Activated T-helper 2 cell treated with anti-CD3 and anti-CD28 coated beads, Interferon-gamma antibody, Interleukin-2, Interleukin-4, amounts not matched to agents 10 μg/mL and 5 μg/mL and 100 μg/mL, durations not matched to agents 14 hours and 24 hours and 36 hours (primary cell): ENCODE measurements around the gene DDIT4. TPM values are rescaled to one million over a fixed set of nuclear protein-coding genes. Genes with fewer than 3 reads are reported as not detected.
A peak's percentile ranks its signal among the peaks of the same experiment; 100 is the strongest.
"Not testable (repeated sequence)": the region's sequence is repeated elsewhere in the genome, so short reads cannot be mapped to it uniquely, and the experiment has no call there.

ENCODE experiments used
- DNase-seq: peaks from one replicate; pipeline ENCODE4 v3.0.0; 2021; ENCODE audit warnings: low spot score
- H3K27ac Mint-ChIP-seq: one replicate; pipeline ENCODE4 v1.8.0; 2021; ENCODE audit warnings: mixed read lengths
- H3K27me3 Mint-ChIP-seq: one replicate; pipeline ENCODE4 v1.8.0; 2021; ENCODE audit warnings: low read depth, mixed read lengths
- H3K36me3 Mint-ChIP-seq: one replicate; pipeline ENCODE4 v1.8.0; 2021; ENCODE audit warnings: low read depth, mixed read lengths
- H3K4me1 Mint-ChIP-seq: one replicate; pipeline ENCODE4 v1.8.0; 2021; ENCODE audit warnings: low read depth, mixed read lengths
- H3K4me3 Mint-ChIP-seq: one replicate; pipeline ENCODE4 v1.8.0; 2021; ENCODE audit warnings: low read depth, mild to moderate bottlenecking, moderate library complexity, mixed read lengths
- H3K9me3 Mint-ChIP-seq: one replicate; pipeline ENCODE4 v1.8.0; 2021; ENCODE audit warnings: mixed read lengths
- intact Hi-C: fragments of 100-400 bp; cut with micrococcal nuclease; formaldehyde crosslinking; loops from one replicate; pipeline ENCODE4 v1.15.1; 2023
- total RNA-seq: library from RNA; stranded (reverse); gene quantifications from 2 replicates; pipeline ENCODE4 v1.2.3, GENCODE V29; 2022

DDIT4 gene
- total RNA-seq, result 543 and 569 TPM in 2 replicates

DNA sequence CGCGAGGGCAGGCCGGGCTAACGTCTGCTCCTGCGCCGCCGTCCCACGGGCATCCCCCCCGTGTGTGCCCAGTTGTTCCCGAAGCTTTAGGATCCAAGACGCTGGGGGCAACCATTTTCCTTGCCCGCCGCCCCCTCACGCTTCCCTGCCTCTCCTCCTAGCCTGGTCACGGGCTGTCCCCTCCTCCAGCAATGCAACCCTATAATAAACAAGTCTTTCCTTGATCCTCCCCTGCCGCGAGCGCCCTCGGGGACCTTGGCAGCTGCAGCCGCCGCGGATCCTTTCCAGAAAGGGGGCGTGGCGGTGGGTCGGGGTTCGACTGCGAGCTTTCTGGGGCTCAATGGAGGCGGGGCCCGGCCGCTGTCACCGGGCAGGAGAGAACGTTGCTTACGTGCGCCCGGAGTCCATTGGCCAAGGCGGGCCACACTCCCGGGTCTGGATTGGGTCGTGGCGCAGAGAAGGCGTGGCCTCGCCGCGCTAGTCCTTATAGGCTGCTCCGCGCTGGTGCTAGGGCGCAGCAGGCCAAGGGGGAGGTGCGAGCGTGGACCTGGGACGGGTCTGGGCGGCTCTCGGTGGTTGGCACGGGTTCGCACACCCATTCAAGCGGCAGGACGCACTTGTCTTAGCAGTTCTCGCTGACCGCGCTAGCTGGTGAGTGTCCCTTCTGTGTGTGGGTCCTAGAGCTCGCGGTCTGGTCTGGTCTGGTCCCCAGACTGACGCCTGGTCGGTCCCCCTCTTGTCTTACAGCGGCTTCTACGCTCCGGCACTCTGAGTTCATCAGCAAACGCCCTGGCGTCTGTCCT, at the start of gene DDIT4:
Gene DDIT4, plus strand, starts transcription at position 515 of the 803 bp plus-strand sequence. CDS start 293 bp downstream, outside the sequence.
- Mint-ChIP-seq H3K4me3 (peak within 1 kb of the TSS; percentile 100), H3K27me3 (no peaks in the 10 kb centered on the region), H3K4me1 (peaks cover 43% of the 10 kb centered on the region), H3K27ac (peak within 1 kb of the TSS; percentile 94), H3K36me3 (peaks cover 38% of the 10 kb centered on the region), H3K9me3 (no peaks in the 10 kb centered on the region)
- intact Hi-C loops, result loop anchor here (1.0 to 2.0 kb wide), 4 partner anchors 24 to 62 kb away; partner anchors contain the start of genes ANAPC16 and ASCC1
- DNase-seq, result peak; percentile 99

DNA sequence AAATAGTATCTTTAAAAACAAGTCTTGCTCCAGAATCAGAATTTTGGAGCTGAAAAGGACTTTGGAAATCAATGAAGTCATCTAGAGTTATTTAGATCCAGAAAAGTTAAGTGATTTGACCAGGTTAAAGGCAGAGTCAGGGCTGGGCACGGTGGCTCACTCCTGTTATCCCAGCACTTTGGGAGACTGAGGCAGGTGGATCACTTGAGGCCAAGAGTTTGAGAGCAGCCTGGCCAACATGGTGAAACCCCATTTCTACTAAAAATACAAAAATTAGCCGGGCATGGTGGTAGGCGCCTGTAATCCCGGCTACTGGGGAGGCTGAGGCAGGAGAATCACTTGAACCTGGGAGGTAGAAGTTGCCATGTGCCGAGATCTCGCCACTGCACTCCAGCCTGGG, 49.5 kb upstream of the DDIT4 start:
- H3K9me3 Mint-ChIP-seq, H3K4me3 Mint-ChIP-seq, H3K27me3 Mint-ChIP-seq, DNase-seq, intact Hi-C loops: not testable (repeated sequence)
- H3K27ac Mint-ChIP-seq, result peak overlapping the region; percentile 75
- H3K36me3 Mint-ChIP-seq, result peaks cover 40% of the 10 kb centered on the region
- peaks cover 31% of the 10 kb centered on the region for H3K4me1 Mint-ChIP-seq

DNA sequence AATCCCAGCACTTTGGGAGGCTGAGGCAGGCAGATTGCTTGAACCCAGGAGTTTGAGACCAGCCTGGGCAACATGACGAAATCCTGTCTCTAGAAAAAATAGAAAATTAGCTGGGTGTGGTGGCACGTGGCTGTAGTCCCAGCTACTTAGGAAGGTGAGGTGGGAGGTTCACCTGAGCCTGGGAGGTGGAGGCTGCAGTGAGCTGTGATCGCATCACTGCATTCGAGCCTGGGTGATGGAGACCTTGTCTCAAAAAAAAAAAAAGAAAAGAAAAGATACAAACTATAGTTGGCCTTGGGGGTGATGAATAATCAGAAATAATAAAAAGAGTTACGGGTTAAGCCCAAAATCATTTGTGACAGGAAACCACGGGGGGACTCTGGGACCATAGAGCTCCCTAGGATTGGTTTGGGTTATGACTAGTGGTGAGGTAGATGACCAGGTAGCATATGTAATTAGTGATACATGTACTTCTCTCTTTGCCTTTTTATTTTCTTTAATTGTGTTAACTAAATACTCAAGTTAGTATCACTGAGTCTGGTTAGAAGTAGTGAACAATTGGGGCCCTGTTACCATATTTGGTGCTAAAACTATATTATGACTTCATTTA, 47.2 kb upstream of the DDIT4 start:
- H3K9me3 Mint-ChIP-seq, result no peaks in the 10 kb centered on the region
- peak overlapping the region; percentile 60 for H3K27ac Mint-ChIP-seq
- H3K4me1 Mint-ChIP-seq, result peaks cover 34% of the 10 kb centered on the region
- H3K27me3 Mint-ChIP-seq, result no peaks in the 10 kb centered on the region
- intact Hi-C loops, result no loop called here
- no peak overlapping the region for H3K4me3 Mint-ChIP-seq
- H3K36me3 Mint-ChIP-seq, result peaks cover 47% of the 10 kb centered on the region
- DNase-seq, result no peak

GRCh38 chr10:72227826-72228225, 45.9 kb upstream of the DDIT4 start:
- H3K27me3 Mint-ChIP-seq, result no peaks in the 10 kb centered on the region
- no peak overlapping the region for H3K4me3 Mint-ChIP-seq
- no peak overlapping the region for H3K27ac Mint-ChIP-seq
- no peak for DNase-seq
- H3K4me1 Mint-ChIP-seq, result peaks cover 31% of the 10 kb centered on the region
- H3K36me3 Mint-ChIP-seq, result peaks cover 49% of the 10 kb centered on the region
- intact Hi-C loops, result no loop called here
- no peaks in the 10 kb centered on the region for H3K9me3 Mint-ChIP-seq

DNA sequence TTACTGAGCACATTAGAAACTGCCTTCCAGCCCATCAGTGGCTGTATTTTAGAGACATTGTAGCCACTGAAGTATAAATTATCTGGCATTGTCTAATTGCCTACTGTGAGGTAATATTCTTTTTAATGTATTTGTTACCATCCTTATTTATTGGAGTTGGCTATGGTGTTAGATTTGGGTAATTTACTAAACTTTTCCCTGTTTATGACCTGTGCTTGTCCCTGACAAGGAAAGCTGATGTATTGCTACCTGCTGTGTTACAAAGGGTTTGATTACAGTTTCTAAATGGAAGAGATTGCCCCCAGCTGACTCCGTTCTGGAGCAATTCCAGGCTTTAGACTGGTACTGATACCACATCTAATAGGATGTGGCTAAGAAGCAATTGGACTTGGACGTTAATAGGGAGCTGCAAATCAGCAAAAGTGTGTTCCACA, 45.4 kb upstream of the DDIT4 start:
- no peak overlapping the region for H3K4me3 Mint-ChIP-seq

GRCh38 chr10:72229261-72230251, 44.2 kb upstream of the DDIT4 start:
- DNase-seq, result no peak
- intact Hi-C loops, result no loop called here

More for the DNA sequence above, 45.4 kb upstream of the DDIT4 start:
- H3K4me1 Mint-ChIP-seq, result peaks cover 29% of the 10 kb centered on the region
- H3K27me3 Mint-ChIP-seq, result no peaks in the 10 kb centered on the region
- no peak for DNase-seq
- no peak overlapping the region for H3K27ac Mint-ChIP-seq
- H3K36me3 Mint-ChIP-seq, result peaks cover 53% of the 10 kb centered on the region
- intact Hi-C loops, result no loop called here
- H3K9me3 Mint-ChIP-seq, result no peaks in the 10 kb centered on the region

DNA sequence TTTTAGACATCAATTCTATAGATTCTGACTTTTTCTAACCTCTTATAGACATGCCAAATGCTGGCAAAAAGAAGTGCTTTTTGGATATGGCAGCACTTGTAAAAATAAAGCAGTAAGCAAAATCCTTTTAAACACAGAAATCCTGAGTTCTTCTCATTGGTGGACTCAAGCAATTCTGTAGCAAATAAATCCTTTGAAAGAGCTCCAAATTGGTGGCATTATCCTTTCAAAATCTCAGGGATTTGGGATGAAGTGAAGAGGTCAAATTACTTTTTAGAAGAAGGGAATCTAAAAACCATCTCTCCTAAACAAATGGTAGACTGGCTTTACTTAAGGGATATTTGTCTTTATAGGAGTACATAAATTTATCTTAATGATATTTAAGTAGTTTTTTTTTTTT, 40.1 kb upstream of the DDIT4 start:
- intact Hi-C loops, result no loop called here
- no peak overlapping the region for H3K4me3 Mint-ChIP-seq
- DNase-seq, result no peak
- H3K36me3 Mint-ChIP-seq, result peaks cover 60% of the 10 kb centered on the region
- no peaks in the 10 kb centered on the region for H3K27me3 Mint-ChIP-seq
- H3K9me3 Mint-ChIP-seq, result no peaks in the 10 kb centered on the region
- no peak overlapping the region for H3K27ac Mint-ChIP-seq
- H3K4me1 Mint-ChIP-seq, result peaks cover 9% of the 10 kb centered on the region

More at GRCh38 chr10:72229261-72230251, 44.2 kb upstream of the DDIT4 start:
- H3K4me3 Mint-ChIP-seq, result no peak overlapping the region
- H3K4me1 Mint-ChIP-seq, result peaks cover 20% of the 10 kb centered on the region
- no peaks in the 10 kb centered on the region for H3K27me3 Mint-ChIP-seq
- H3K9me3 Mint-ChIP-seq, result no peaks in the 10 kb centered on the region
- H3K36me3 Mint-ChIP-seq, result peaks cover 50% of the 10 kb centered on the region
- H3K27ac Mint-ChIP-seq, result peak overlapping the region; percentile 17

DNA sequence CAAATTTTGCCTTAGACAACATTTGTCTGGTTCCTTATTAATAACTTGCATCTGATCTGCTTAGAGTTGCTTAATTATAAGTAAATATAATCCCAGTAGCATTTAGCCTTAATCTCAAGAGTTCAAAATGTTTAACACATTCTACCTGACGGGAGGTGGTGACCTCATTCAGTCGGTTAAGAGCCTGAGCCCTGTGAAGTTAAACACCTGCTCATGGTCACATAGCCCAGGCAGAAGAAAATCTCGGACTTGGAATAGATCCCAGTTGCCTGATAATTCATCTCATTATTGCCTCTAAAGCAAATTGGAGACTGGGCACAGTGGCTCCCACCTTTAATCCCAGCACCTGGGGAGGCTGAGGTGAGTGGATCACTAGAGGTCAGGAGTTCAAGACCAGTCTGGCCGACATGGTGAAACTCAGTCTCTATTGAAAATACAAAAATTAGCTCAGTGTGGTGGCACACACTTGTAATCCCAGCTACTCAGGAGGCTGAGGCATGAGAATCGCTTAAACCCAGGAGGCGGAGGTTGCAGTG, 39.1 kb upstream of the DDIT4 start:
- Mint-ChIP-seq H3K36me3 (peaks cover 57% of the 10 kb centered on the region), H3K9me3 (no peaks in the 10 kb centered on the region), H3K4me3 (no peak overlapping the region), H3K4me1 (peaks cover 4% of the 10 kb centered on the region), H3K27me3 (no peaks in the 10 kb centered on the region), H3K27ac (no peak overlapping the region)
- no peak for DNase-seq
- intact Hi-C loops, result no loop called here

GRCh38 chr10:72235544-72236279, 38.0 kb upstream of the DDIT4 start:
- peak overlapping the region; percentile 4 for H3K27ac Mint-ChIP-seq
- intact Hi-C loops, result no loop called here
- DNase-seq, result no peak
- H3K4me1 Mint-ChIP-seq, result peaks cover 4% of the 10 kb centered on the region
- no peak overlapping the region for H3K4me3 Mint-ChIP-seq
- H3K9me3 Mint-ChIP-seq, result no peaks in the 10 kb centered on the region
- H3K36me3 Mint-ChIP-seq, result peaks cover 50% of the 10 kb centered on the region
- no peaks in the 10 kb centered on the region for H3K27me3 Mint-ChIP-seq

DNA sequence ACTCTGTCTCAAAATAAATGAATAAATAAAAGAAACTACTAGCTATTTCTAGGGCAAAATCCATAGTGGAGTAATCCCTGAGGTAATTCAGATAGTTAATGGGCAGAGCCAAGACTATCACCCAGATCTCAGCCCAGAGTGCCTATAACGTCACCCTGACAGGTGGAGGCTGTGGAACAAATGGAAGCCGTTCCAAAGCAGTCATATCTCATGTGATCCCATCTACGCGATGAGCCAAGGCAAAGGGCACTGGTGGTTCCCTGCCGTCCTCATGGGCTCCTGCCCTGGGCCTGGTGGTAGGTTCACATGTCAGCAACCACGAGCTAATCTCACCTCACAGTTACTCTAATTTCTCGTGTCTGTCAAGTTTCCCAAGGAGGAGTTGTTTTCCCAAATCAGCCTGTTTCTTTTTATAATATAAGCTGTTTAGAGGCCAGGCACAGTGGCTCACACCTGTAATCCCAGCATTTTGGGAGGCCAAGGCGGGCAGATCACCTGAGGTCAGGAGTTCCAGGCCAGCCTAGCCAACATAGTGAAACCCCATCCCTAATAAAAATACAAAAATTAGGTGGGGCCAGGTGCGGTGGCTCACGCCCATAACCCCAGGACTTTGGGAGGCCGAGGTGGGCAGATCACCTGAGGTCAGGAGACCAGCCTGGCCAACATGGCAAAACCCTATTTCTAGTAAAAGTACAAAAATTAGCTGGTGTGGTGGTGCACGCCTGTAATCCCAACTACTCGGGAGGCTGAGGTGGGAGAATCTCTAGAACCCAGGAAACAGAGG, 35.1 kb upstream of the DDIT4 start:
- intact Hi-C loops, result no loop called here
- peaks cover 15% of the 10 kb centered on the region for H3K4me1 Mint-ChIP-seq
- no peaks in the 10 kb centered on the region for H3K27me3 Mint-ChIP-seq
- no peak overlapping the region for H3K27ac Mint-ChIP-seq
- DNase-seq, result no peak
- H3K4me3 Mint-ChIP-seq, result no peak overlapping the region
- peaks cover 32% of the 10 kb centered on the region for H3K36me3 Mint-ChIP-seq
- no peaks in the 10 kb centered on the region for H3K9me3 Mint-ChIP-seq

- Mint-ChIP-seq H3K9me3 (no peaks in the 10 kb centered on the region), H3K4me1 (peaks cover 20% of the 10 kb centered on the region), H3K4me3 (no peak overlapping the region), H3K27me3 (no peaks in the 10 kb centered on the region), H3K27ac (no peak overlapping the region), H3K36me3 (peaks cover 26% of the 10 kb centered on the region)
- intact Hi-C loops, result no loop called here
- DNase-seq, result no peak
Measured at GRCh38 chr10:72239409-72239808, 34.3 kb upstream of the DDIT4 start.
